NT2/D1 (cell line): Measurements from ENCODE around the gene KY.

Source experiments
- SUZ12 ChIP-seq: IDR thresholded peaks from 2 replicates; pipeline ENCODE4 v1.6.1; 2011; ENCODE audit not compliant: insufficient read length, insufficient read depth; ENCODE audit errors: extremely low read depth
- ZNF274 ChIP-seq: IDR thresholded peaks from 2 replicates; pipeline ENCODE4 v1.6.1; 2011; ENCODE audit warnings: mild to moderate bottlenecking, low read depth, low read length

DNA sequence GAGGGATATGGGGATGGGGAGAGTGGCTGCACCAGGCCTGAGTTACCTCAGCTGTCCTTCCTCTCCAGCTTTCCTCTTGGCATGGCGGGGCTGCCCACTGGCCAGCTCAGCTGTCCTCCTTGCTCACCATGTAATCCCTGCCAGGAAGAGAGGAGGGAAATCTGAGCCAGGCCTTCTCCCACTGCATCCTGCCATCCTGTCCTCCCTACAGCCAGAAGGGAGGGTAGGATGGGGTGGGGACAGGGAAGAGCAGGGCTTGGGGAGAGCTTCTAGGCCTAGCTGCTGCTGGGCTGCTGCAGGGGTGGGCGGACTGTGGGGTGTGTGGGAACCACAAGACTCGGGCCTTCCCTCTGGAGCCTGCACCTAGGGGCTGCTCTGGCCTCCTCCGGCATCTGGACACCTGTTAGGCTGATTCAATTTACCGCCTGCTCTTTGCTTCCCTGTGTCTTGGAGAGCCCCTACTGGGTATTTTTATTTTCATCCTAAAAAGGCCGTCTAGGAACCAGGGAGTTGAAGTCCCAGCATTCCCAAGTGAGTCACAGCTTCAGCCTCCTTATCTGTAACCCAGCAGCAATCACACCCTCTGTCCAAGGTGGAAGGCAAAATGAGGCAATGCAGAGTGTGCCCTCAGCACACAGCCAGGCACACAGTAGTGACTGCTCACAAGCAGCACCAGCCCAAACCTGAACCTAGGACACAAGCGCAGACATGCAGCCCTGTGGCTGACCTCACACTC is 13.1 kb upstream of the KY start:
- TF ChIP-seq ZNF274 (no peak), SUZ12 (no peak)
